Measurements from ENCODE around the gene SLC35F6.
"Not testable (repeated sequence)": the region's sequence is repeated elsewhere in the genome, so short reads cannot be mapped to it uniquely, and the experiment has no call there.

The SLC35F6 gene

GRCh38 chr2:26785431-26786206 lies 21.5 kb downstream of the SLC35F6 start, which contains the start of gene CENPA:
Gene CENPA (plus strand): TSS chr2:26786056. CDS start chr2:26786197, 141 bp downstream.
- DNase-seq, result peak; percentile 81

GRCh38 chr2:26786207-26787028 lies 22.3 kb downstream of the SLC35F6 start:
- no peak for DNase-seq

GRCh38 chr2:26792720-26793119 lies 28.6 kb downstream of the SLC35F6 start:
- no peak for DNase-seq

DNA sequence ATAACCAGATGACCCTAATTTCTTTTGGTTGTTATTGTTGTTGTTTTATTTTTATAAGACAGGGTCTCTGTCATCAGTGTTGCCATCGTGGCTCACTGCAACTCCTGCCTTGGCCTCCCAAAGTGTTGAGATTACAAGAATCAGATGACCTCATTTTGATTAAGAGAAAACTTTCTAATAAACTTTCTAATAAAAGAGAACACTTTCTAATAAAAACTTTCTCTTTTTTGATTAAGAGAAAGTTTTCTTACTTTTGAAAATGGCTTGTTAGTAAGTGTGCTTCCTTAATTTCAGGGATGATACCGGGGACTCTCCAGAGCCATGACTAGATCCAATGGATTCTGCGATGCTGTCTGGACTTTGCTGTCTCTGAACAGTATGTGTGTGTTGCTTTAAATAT lies 29.4 kb downstream of the SLC35F6 start:
- DNase-seq, result no peak

- DNase-seq, result not testable (repeated sequence)
Measured at GRCh38 chr2:26795135-26795534, 31.1 kb downstream of the SLC35F6 start.

DNA sequence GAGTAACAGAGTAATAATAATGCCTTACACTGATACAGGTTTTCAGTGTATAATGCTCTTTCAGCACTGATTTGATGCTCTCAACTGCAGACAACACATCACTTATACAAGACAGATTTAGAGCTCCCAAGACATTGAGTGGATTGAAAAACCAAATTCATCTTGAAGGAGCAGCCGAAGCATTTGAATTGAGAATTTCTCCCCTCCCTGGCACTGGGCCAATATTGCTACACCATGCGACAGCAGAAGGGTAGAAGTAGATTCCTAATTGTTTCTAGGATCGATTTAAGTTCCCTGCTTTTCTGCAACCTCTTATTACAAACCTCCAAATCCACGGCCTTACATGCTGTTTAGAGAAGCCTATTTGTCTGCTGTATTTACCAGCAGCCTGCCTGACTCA lies 37.2 kb downstream of the SLC35F6 start:
- DNase-seq, result no peak

DNA sequence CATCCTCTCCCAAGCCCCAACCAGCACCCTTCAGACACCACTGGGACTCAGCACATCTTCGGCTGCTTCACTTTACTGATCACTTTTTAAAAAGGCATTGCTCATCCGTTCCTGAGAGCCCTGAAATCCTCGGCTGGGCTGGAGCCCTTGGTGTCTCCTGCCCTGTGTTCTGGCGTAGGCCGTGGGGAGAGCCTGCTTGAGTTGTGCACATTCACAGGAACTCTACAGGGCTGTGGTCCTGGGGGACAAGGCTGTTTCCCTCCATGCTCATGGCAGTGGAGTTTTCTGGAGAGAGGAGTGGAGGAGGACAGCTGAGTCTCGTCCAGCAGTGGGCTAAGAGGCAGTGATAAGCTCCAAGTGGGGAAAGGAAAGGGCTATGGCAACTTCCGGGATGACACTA lies 37.7 kb downstream of the SLC35F6 start:
- no peak for DNase-seq

GRCh38 chr2:26805241-26805676 lies 41.2 kb downstream of the SLC35F6 start:
- DNase-seq, result no peak

- DNase-seq, result no peak
Measured at GRCh38 chr2:26807788-26808460, 43.8 kb downstream of the SLC35F6 start.

DNA sequence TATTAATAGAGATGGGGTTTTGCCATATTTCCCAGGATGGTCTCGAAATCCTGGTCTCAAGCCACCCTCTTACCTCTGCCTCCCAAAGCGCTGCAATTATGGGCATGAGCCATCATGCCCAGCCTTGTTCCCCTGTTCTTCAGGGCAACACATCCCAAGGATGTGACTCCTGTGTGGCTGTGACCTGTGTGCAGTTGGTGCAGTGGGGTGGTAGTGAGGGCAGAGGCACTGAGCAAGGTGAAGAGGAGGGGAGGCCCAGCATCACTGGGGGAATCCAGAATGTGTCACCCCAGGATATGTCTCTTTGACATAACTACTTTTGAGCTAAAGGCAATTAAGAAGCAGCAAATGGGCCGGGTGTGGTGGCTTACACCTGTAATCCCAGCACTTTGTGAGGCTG lies 45.1 kb downstream of the SLC35F6 start:
- no peak for DNase-seq

DNA sequence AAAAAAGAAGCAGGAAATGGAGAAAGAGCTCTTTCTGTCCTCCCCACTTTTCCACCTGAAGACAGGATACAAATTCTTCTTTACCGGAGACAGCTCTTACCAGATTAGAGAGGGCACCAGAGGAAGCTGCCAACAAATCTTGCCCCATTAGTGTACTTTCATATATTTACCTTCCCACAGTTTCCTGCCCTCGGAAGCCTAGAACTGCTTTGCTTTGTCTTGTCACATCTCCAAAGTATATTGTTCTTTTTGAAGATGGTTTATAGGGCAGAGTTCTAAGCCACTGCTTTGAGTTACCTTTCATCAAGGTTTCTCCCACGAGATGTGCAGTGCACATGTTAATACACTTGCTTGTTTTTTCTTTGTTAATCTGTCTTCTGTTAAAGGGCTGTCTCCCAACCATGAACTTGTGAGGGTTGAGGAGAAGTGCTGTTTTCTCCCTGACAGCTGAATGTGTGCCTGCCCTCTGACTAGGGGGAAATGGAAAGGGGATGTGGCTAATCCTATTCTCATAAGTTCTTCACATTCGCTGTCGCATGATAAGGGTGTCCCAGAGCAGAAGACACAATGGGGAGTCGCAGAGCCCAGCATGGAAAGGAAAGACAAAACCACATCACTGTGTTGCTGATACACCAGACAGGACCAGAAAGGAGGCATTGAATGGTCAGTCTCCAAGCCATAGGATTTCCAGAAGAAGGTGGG lies 45.9 kb downstream of the SLC35F6 start:
- no peak for DNase-seq

DNA sequence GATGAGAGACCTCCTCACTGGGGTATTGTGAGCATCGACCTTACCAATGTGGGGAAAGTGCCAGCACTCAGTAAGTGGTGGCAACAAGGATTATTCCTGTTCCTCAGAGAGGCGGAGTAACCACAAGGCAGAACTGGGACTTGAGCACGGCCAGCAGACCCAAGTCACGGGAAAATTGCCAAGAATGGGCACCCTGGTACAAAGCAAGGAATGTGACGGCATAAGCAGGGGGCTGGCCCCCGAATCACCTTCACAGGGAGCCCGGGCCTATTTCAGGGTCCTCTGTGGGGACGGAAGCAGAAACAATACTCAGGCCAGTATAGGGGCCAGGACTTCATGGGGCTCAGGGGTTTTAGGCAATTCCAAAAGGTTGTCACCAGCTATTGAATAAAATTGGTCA lies 47.2 kb downstream of the SLC35F6 start:
- DNase-seq, result no peak

DNA sequence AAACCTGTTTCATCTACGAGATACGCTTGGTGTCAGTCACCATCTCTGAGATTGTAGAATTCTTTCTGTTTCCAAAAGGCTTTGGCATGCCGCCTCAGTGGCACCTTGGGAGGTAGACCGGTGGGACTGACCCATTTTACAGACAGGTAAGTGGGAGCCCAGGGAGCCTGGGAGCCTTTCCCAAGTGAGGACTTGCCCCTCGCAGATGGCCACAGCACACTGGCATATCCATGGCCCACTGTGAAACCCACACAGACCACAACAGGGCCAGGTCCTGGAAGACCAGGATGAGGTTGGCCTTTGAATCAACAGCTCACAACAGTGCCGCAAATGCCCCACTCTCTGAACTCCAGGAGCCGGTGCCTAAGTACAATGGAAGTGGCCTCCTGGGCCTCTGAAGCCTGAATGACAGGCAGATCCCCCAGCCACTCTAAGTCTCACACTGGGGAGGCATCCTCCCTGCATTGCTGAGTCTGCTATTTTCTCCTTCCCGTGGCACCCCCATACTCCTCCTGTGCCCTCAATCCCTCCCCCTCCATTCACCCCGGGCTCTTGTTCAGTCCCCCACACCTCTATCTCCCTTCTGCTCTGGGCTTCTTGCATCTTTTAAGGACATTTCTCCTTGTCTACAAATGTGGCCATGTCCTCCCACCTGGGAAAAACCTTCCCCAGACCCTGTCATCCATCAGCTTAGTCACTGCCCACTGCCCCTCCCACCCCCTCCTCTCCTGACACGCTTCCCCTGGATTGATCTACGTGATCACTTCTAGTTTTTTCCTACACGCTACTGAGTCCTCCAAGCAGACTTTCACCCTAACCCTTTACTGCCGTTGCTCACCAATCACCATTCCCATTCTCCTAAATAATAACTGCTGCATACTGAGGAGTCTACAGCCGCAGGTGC lies 48.0 kb downstream of the SLC35F6 start:
- DNase-seq, result no peak

DNA sequence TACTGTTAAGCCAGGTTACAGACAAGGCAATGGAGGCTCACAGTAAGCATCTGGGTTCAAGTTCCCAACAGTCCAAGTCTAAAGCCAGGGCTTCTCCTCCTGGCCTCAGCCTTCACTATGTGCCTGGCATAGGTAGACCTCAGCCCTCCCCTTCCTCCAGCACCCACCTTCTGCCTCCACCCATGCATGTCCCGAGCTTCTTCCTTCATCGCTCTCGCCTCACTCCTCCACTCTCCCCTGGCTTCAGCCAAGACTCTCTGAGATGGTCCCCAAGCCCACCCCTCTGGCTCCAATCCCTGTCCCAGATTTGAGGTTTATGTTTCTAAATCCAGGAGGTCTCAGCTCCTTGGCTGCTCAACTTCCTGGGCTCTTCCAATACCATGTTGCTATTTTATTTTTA lies 48.6 kb downstream of the SLC35F6 start:
- DNase-seq, result no peak

DNA sequence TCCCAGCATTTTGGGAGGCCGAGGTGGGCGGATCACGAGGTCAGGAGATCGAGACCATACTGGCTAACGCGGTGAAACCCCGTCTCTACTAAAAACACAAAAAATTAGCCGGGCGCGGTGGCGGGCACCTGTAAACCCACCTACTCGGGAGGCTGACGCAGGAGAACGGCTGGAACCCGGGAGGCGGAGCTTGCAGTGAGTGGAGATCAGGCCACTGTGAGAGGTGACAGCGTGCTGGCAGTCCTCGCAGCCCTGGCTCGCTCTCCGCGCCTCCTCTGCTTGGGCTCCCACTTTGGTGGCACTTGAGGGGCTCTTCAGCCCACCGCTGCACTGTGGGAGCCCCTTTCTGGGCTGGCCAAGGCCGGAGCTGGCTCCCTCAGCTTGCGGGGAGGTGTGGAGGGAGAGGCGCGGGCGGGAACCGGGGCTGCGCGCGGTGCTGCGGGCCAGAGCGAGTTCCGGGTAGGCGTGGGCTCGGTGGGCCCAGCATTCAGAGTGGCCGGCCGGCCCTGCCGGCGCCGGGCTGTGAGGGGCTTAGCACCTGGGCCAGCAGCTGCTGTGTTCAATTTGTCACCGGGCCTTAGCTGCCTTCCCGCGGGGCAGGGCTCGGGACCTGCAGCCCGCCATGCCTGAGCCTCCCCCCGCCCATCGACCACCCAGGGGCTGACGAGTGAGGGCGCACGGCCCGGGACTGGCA lies 50.1 kb downstream of the SLC35F6 start:
- not testable (repeated sequence) for DNase-seq

GRCh38 chr2:26816893-26817292 lies 52.8 kb downstream of the SLC35F6 start:
- DNase-seq, result no peak

DNA sequence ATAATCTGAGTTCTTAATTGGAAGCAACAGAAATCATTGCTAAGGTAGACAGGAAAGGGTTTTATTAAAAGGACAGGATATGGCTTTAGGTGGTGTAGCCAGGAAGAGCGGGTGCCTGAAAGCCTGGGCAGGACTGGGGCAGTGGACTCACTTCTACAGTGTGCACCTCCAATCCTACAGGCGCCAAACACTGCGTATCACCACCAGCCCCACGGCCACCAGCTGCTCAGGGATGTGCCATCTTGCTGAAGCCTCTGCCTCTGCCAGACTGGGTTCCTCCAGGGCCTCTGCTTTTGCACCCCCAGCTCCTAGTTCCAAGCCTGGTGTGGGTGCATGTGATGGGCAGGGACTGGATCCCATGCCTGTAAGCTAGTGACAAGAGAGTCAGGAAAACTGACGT lies 54.2 kb downstream of the SLC35F6 start:
- DNase-seq, result no peak

DNA sequence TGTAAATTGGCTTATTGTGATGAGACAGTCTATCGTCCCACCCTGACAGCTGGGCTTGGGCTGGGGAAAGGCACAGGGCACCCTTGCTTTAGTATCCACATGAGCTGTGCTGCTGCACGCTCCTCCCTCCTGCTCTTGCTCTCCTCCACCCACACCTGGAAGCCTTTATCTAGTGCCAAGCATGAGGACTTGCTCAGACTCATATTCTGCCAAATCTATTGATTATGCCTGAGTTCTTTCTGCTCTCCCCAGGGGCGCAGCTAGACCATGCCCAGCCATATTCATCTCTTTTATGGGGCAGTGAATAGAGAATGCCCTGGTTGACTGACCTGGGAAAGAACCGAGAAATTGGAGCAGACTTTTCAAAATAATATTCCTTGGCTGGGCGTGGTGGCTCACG lies 54.9 kb downstream of the SLC35F6 start:
- DNase-seq, result no peak

- DNase-seq, result no peak
Measured at GRCh38 chr2:26820932-26821331, 56.8 kb downstream of the SLC35F6 start.

DNA sequence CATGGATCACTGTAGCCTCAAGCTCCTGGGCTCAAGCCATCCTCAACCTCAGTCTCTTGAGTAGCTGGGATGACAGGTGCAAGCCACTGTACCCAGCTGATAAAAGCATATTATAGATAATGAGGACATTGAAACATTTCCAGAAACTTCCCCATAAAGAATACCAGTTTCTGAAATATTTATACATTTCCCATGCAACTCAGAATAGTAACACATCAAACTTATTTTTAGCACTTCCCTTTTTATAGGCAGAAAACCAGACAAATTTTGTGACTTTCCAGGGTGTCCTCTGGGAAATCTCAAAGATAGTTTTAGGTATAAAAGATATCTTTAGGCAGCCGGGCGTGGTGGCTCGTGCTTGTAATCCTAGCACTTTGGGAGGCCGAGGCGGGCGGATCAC lies 58.8 kb downstream of the SLC35F6 start:
- DNase-seq, result no peak

Measured in GOT3 (cell line).